GM13977 (cell line): ENCODE data around the gene ALK.

Source experiments
- DNase-seq: peaks from one replicate; pipeline ENCODE4 v3.0.0; 2012; ENCODE audit warnings: low spot score
- CTCF ChIP-seq: IDR thresholded peaks from 2 replicates; pipeline ENCODE4 v1.5.1; 2012; ENCODE audit warnings: mild to moderate bottlenecking, control low read depth; ENCODE audit not compliant: insufficient read depth; ENCODE audit errors: extremely low read depth, missing control alignments
- in situ Hi-C: fragments of 300-500 bp; cut with MboI; formaldehyde crosslinking; loops from one replicate; pipeline ENCODE4 v1.12.0; 2022; ENCODE audit warnings: low sequenced_read_pairs, low pct_unique_long_range_greater_than_20kb, mixed read lengths, inconsistent platforms; ENCODE audit not compliant: unreplicated experiment

ALK gene

GRCh38 chr2:29705616-29706015 lies 215.8 kb downstream of the ALK start:
- in situ Hi-C loops, result no loop called here
- DNase-seq, result no peak
- TF ChIP-seq CTCF, result no peak

DNA sequence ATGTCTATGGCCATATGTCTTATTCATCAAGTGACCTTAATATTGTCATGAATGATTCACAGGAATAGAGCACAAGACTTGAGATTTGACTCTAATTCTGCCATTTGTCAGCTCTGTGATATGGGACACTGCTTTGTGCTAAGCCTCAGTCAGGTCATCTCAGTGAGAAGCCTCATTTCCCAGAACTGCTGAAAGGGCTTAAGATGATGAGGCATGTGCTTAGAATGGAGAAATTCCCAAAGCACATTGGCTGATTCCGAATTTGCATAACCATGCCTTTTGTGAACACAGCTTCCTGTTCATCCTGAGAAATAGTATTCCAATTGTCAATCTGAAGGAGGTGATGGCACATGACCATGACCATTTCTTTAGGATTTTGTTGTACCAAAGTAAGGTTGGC lies 218.1 kb downstream of the ALK start:
- DNase-seq, result no peak
- no peak for TF ChIP-seq CTCF
- in situ Hi-C loops, result no loop called here

GRCh38 chr2:29702276-29702675 lies 219.1 kb downstream of the ALK start:
- no peak for TF ChIP-seq CTCF
- in situ Hi-C loops, result no loop called here
- DNase-seq, result no peak

- no peak for TF ChIP-seq CTCF
- DNase-seq, result no peak
- in situ Hi-C loops, result no loop called here
Measured at GRCh38 chr2:29700560-29700959, 220.8 kb downstream of the ALK start.

GRCh38 chr2:29699045-29699444 lies 222.3 kb downstream of the ALK start:
- in situ Hi-C loops, result no loop called here
- DNase-seq, result no peak
- no peak for TF ChIP-seq CTCF

DNA sequence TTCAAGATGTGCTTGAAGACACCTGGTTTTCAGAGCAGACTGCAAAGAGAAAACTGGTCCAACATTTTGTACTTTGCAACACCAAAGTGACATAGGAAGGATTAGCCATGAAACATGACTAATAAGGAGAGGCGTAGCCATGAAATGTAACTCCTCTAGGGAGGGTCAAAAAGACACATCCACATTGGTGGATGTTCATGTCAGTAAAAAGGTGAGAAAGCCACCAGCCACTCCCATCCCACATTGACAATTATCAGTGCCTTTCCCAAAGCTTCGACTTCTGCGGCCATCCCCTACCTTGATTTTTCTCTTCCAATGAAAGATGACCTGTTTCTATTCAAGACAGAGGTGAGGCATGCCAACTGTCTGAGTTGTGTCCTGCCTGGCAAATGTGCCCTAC lies 223.2 kb downstream of the ALK start:
- no peak for DNase-seq
- TF ChIP-seq CTCF, result no peak
- in situ Hi-C loops, result no loop called here

- DNase-seq, result no peak
- in situ Hi-C loops, result no loop called here
- no peak for TF ChIP-seq CTCF
Measured at GRCh38 chr2:29697715-29698114, 223.7 kb downstream of the ALK start.
